ENCODE results near the gene MTX2. TPM values are rescaled to one million over a fixed set of nuclear protein-coding genes. Genes with fewer than 3 reads are reported as not detected.

MTX2 gene
- total RNA-seq, result 27.2 and 27.3 TPM in 2 replicates

DNA sequence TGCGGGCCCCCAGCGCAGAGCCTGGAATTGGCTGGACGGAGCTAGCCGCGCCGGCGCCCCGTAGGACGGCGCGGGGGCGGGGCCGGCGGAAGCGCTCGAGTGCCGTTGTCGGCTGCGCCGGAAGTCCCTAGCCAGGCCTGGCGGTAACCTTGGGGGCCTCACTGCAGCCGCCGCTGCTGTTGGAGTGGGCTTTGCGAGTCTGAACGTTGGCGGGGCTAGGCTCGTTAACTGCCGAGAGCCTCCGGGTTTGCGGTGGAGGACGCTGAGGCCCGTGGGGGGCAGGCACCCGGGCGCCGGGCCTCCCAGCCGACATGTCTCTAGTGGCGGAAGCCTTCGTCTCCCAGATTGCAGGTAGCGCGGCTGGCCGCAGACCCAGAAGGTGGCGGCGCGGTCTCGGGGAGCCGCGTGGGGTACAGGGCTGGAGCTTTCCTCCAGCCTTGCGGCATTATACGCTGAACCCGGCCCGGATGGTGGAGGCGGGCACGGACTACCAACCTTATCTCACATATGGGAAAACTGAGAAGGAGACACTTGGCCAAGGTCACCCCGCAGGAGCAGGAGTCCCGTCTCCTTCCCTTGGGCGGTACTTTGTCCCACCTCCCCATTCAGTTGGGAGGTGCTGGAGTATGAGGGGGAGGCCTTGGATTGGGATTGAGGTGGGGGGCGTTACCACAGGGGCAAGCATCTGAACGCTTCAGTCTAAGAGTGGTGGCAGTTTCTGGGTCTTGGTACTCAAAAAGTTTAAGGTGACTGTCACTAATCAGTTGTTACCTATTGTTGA lies at the start of gene MTX2:
Gene MTX2, plus strand, starts transcription at position 124 of the 781 bp plus-strand sequence. Its CDS starts 188 bp downstream, at position 312.

Other genes starting within 250 kb of the MTX2 start
- not detected in 2 replicates for gene EVX2, start 185.5 kb upstream of the MTX2 start, total RNA-seq
- not detected in 2 replicates for gene HOXD13, start 176.7 kb upstream of the MTX2 start, total RNA-seq
- gene HOXD12, start 169.6 kb upstream of the MTX2 start, total RNA-seq, result not detected in 2 replicates
- not detected in 2 replicates for gene HOXD11, start 162.2 kb upstream of the MTX2 start, total RNA-seq
- not detected in 2 replicates for gene HOXD10, start 152.7 kb upstream of the MTX2 start, total RNA-seq
- 0.09 and 0.75 TPM in 2 replicates for gene HOXD9, start 146.7 kb upstream of the MTX2 start, total RNA-seq
- 0.99 and 4.1 TPM in 2 replicates for gene HOXD8, start 139.7 kb upstream of the MTX2 start, total RNA-seq
- 0.36 and 2.8 TPM in 2 replicates for gene HOXD4, start 117.9 kb upstream of the MTX2 start, total RNA-seq
- gene HOXD3, start 112.1 kb upstream of the MTX2 start, total RNA-seq, result 0.54 and 2.4 TPM in 2 replicates
- 1.8 and 2.3 TPM in 2 replicates for gene HOXD1, start 80.8 kb upstream of the MTX2 start, total RNA-seq

All from endothelial cell of coronary artery (primary cell).